HUES64 (cell line): ENCODE measurements around the gene TSC22D2. TPM values are rescaled to one million over a fixed set of nuclear protein-coding genes. Genes with fewer than 3 reads are reported as not detected.

Source experiments
- H3K27ac ChIP-seq: 2 replicates; pipeline ENCODE4 v1.7.0; 2013; ENCODE audit warnings: low read depth, low read length, inconsistent platforms
- H3K27me3 ChIP-seq: 2 replicates; pipeline ENCODE4 v1.6.1; 2013; ENCODE audit warnings: mild to moderate bottlenecking, low read length; ENCODE audit not compliant: insufficient read depth
- H3K36me3 ChIP-seq: 2 replicates; pipeline ENCODE4 v1.6.1; 2013; ENCODE audit warnings: mild to moderate bottlenecking, low read length; ENCODE audit not compliant: insufficient read depth
- H3K4me1 ChIP-seq: 2 replicates; pipeline ENCODE4 v1.6.1; 2013; ENCODE audit warnings: mild to moderate bottlenecking, low read length, moderate library complexity; ENCODE audit not compliant: insufficient read depth
- H3K4me3 ChIP-seq: 2 replicates; pipeline ENCODE4 v1.5.1; 2013; ENCODE audit warnings: mild to moderate bottlenecking, low read length, moderate library complexity
- H3K9ac ChIP-seq: 2 replicates; pipeline ENCODE4 v1.6.1; 2013; ENCODE audit warnings: mild to moderate bottlenecking, low read depth, low read length
- H3K9me3 ChIP-seq: 2 replicates; pipeline ENCODE4 v1.6.1; 2013; ENCODE audit warnings: low read depth, low read length; ENCODE audit not compliant: insufficient read depth
- WGBS: fragments of 150-250, 120-280 bp; methylation state at CpG from one replicate; pipeline ENCODE4 v1.1.7; 2013; ENCODE audit warnings: missing lambda C conversion rate; 5-methylcytosine and 5-hydroxymethylcytosine counted together
- polyA plus RNA-seq, 2 experiments: library from polyadenylated mRNA; stranded (reverse); fragments of 50-300 nt; gene quantifications; one replicate each; pipeline ENCODE4 v1.2.3, GENCODE V29; 2013

The TSC22D2 gene
- polyA plus RNA-seq (2013, experiment 1 of 2) = 18.3 TPM
- 17.1 TPM for polyA plus RNA-seq (2013, experiment 2 of 2)

DNA sequence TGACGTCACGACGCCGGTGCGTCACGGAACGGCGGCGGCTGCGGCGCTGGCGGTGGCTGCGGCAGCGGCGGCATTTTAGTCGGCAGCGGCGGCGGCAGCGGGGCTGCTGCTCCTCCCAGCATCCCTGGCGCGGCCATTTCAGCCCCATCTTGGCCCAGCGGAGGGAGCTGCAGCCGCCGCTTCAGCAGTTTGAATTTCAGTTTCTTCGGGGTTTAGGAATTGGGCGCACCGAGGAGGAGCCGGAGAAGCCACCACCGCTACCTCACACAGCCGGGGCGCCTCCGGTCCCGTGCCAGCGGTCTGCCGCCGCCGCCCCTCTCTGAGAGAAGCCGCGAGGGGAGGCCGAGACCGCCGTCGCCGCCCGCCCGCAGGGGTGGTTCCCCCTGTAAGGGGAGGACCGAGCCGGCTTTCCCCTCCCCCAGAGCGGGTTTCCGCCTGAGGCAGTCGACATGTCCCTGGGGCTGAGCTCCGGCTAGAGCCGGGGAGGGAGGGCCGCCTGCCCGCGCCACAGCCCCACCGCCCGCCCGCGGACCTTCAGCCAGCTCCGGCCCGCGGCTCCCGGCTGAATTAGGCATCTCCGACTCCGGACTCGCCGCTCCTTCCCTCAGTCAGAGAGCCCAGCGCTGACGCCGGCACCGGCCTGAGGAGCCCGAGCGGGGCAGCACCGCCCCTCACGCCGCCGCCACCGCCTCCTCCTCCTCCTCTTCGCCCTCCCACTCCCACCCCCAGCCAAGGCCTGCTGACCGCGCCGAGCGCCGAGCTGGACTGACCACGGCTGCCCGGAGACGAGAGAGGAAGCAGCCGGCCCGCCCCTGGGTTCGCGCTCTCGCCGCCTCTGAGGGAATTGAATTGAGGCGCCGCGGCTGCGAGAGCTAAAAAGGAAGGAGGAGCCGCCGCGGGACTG lies at the start of gene TSC22D2:
TSC22D2 (plus strand) TSS at position 78 of the 904 bp plus-strand sequence. CDS start 1,053 bp downstream, outside the sequence.
- Histone ChIP-seq H3K4me1 (peaks cover 38% of the 10 kb centered on the region), H3K4me3 (peak within 1 kb of the TSS; percentile 93), H3K27ac (peak within 1 kb of the TSS; percentile 99), H3K9me3 (no peaks in the 10 kb centered on the region), H3K27me3 (no peaks in the 10 kb centered on the region), H3K9ac (peak within 1 kb of the TSS; percentile 91), H3K36me3 (peaks cover 6% of the 10 kb centered on the region; the same call in 1 of the 2 replicates)
- WGBS = under 1% methylated on average over 102 of the region's 102 CpGs

DNA sequence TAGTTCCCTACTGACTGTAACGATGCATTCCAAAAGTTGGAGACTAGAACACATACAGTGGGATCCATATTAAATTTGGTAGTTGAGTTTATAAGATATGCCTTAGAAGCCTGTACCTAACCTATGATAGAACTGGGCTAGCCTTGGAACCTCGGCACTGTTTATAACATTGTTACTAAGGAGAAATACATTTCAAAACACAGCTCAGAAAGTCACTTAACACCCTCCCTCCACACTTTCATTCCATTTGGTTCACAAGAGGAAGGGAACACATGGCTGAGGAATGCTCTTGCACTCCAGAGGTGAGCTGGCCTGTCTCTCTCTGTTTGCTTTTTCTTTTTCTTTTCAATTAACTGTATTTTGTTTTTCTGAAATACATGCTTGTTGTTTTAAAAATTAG lies 48.7 kb upstream of the TSC22D2 start:
- H3K4me1 ChIP-seq = peaks cover 8% of the 10 kb centered on the region; the same call in 1 of the 2 replicates
- H3K9me3 ChIP-seq = no peaks in the 10 kb centered on the region
- H3K27ac ChIP-seq = no peak overlapping the region
- no peaks in the 10 kb centered on the region for H3K27me3 ChIP-seq
- no peak overlapping the region for H3K9ac ChIP-seq
- H3K4me3 ChIP-seq = no peak overlapping the region
- H3K36me3 ChIP-seq = no peaks in the 10 kb centered on the region
- WGBS = 98% methylated on average over 2 of the region's 2 CpGs

DNA sequence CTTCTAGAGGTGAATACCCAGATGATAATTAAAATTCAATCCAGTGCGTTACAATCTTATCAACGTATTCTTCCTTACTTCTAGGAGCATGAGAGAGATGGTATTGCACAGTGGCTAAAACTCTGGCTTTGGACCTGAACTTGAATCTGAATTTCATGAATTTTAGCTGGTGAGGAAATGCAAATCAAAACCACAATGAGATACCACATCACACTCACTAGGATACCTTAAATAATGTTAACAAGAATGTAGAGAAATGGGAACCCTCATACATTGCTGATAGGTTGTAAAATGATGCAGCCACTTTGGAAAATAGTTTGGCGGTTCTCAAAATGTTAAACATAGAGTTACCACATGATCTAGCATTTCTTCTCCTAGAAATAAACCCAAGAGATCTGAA lies 47.1 kb upstream of the TSC22D2 start:
- H3K9me3 ChIP-seq = no peaks in the 10 kb centered on the region
- no peak overlapping the region for H3K27ac ChIP-seq
- WGBS = 83% methylated on average over 1 of the region's 3 CpGs
- no peaks in the 10 kb centered on the region for H3K27me3 ChIP-seq
- H3K4me3 ChIP-seq = no peak overlapping the region
- H3K9ac ChIP-seq = no peak overlapping the region
- H3K4me1 ChIP-seq = no peaks in the 10 kb centered on the region
- H3K36me3 ChIP-seq = no peaks in the 10 kb centered on the region

DNA sequence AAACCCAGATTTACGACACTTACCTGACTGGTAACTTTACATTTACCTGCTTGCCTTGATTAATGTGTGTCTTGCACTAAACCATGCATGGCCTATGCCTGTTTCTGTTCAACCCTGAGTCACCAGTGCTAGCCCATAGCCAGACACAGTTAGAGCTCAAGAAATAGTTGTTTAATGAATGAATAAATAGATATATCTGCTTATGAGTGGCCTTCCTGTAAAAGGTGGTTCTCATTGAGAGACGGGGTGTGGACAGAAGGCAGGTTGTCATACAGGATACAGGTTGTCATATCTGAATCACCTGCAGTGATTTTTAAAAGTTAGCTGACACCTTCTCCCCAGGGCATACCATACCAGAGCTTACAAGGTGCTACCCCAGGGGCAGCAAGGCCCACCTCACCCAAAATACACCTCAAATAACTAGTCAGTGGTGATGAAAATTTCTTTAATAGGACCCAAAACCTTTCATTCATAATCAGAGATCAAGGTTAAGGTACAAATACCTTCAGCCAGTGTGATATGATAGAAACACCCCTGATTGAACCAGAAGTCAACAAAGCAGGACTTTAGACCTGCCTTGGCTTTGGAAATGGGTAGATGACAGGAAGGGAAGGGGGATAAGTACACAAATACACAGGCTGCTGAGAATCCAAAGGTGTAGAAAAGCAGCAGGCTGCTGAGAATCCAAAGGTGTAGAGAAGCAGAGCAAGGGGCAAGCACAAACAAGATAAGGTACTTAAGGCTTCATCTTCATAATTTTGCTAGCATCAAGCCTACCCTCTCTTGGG lies 45.4 kb upstream of the TSC22D2 start:
- Histone ChIP-seq H3K9me3 (no peaks in the 10 kb centered on the region), H3K27ac (no peak overlapping the region), H3K27me3 (no peaks in the 10 kb centered on the region), H3K4me3 (no peak overlapping the region), H3K4me1 (no peaks in the 10 kb centered on the region), H3K36me3 (no peaks in the 10 kb centered on the region), H3K9ac (no peak overlapping the region)
- 96% methylated on average over 2 of the region's 2 CpGs for WGBS

DNA sequence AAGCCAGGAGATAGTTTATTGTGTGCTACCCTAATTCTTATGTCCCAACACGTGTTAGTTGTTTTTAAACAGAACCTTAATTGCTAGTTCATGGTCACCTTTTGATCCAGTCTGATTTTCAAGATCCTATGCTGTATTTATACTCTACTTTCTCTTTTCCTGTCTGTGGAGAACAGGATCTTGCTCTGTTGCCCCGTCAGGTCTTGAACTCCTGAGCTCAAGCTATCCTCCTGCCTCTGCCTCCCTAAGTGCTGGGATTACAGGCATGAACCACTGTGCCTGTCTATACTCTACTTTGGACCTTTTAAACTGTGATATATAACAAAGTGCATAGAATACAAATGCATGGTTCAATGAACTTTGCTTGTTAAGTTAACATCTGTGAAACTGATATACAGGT lies 44.7 kb upstream of the TSC22D2 start:
- WGBS = 95% methylated on average over 2 of the region's 2 CpGs
- H3K27me3 ChIP-seq = no peaks in the 10 kb centered on the region
- H3K27ac ChIP-seq = no peak overlapping the region
- H3K4me1 ChIP-seq = no peaks in the 10 kb centered on the region
- no peak overlapping the region for H3K4me3 ChIP-seq
- H3K9me3 ChIP-seq = no peaks in the 10 kb centered on the region
- no peak overlapping the region for H3K9ac ChIP-seq
- no peaks in the 10 kb centered on the region for H3K36me3 ChIP-seq

DNA sequence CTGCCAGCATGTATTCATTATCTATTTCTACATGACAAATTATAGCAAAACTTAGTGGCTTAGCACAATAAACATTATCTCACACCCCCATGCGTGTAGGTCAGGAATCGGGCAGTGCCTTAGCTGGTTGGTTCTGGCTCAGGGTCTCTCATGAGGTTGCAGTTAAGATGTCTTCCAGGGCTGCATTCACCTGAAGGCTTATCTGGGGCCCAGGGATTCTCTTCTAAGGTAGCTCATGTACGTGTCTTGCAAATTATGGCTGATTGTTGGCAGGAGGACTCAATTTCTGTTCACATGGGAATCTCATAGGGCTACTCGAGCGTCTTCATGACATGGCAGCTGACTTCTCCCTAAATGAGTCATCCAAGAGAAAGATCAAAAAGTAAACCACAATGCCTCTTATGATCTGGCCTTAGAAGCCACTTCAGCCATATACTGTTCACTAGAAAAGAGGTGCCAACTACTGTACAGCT lies 42.9 kb upstream of the TSC22D2 start:
- Histone ChIP-seq H3K9me3 (no peaks in the 10 kb centered on the region), H3K9ac (no peak overlapping the region), H3K4me3 (no peak overlapping the region), H3K27me3 (no peaks in the 10 kb centered on the region), H3K4me1 (peaks cover 8% of the 10 kb centered on the region), H3K27ac (no peak overlapping the region), H3K36me3 (no peaks in the 10 kb centered on the region)
- 91% methylated on average over 5 of the region's 5 CpGs for whole genome bisulfite sequencing

DNA sequence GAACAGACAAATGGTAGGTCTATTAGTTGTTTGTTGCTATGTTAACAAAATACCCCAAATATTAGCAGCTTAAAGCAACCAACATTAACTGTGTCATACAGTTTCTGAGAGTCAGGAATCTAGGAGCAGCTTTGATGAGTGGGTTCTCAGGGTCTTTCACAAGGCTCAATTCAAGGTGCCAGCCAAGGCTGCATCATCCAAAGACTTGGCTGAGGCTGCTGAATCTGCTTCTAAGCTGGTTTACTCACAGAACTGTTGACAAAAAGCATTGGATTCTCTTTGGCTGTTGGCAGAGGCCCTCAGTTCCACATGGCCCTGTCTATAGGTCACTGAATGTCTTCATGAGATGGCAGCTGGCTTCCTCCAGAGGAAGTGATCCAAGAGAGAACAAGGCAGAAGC lies 40.3 kb upstream of the TSC22D2 start:
- H3K4me3 ChIP-seq = no peak overlapping the region
- H3K9me3 ChIP-seq = no peaks in the 10 kb centered on the region
- no peaks in the 10 kb centered on the region for H3K27me3 ChIP-seq
- no peaks in the 10 kb centered on the region for H3K36me3 ChIP-seq
- peaks cover 33% of the 10 kb centered on the region for H3K4me1 ChIP-seq
- no peak overlapping the region for H3K27ac ChIP-seq
- no peak overlapping the region for H3K9ac ChIP-seq

DNA sequence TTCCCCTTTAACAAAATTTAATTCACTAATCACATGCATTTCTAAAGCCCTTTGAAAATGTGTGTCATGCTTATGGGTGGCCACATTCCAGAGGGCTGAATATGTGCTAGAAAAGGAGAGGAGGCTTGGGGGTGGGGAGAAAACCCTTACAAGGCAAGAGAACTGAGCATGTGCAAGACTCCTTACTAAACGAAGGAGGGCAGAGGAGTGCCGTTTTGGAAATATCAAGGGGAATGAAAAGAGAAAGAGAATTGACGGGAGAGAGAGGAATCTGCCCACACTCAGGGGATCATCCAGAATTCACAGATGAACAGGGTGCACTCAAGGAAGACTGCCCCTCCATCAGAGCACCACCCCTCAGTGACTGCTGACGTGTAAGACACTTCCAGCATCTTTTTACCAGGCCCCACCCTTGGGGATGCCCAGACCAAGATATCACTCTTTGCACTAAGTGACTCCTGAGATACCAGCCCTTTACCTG lies 37.9 kb upstream of the TSC22D2 start:
- H3K4me3 ChIP-seq = peak overlapping the region; percentile 39
- WGBS = 22% methylated on average over 4 of the region's 4 CpGs
- H3K27me3 ChIP-seq = no peaks in the 10 kb centered on the region
- H3K4me1 ChIP-seq = peaks cover 33% of the 10 kb centered on the region
- H3K9me3 ChIP-seq = no peaks in the 10 kb centered on the region
- H3K27ac ChIP-seq = peak overlapping the region; percentile 68
- H3K9ac ChIP-seq = peak overlapping the region; percentile 45; the same call in 1 of the 2 replicates
- H3K36me3 ChIP-seq = no peaks in the 10 kb centered on the region

DNA sequence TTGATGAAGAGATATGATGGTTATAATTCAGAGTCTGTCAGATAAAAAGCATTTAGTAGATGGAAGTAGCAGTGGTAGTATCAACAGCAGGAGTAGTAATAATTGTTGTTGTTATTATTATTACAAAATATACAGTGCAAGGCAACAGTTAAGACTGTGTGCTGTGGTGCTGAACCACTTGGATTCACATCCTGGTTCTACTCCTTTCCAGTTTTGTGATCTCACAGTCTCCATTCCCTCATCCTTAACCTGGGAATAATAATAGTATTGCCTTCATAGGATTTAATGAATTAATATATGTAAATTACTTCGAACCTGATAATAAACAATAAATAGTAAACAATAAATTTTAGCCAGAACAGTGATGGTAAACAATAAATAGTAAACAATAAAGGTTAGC lies 37.1 kb upstream of the TSC22D2 start:
- Histone ChIP-seq H3K4me3 (peak overlapping the region; percentile 39; the same call in 1 of the 2 replicates), H3K9me3 (no peaks in the 10 kb centered on the region), H3K27ac (peak overlapping the region; percentile 56), H3K36me3 (no peaks in the 10 kb centered on the region), H3K4me1 (peaks cover 33% of the 10 kb centered on the region), H3K27me3 (no peaks in the 10 kb centered on the region), H3K9ac (peak overlapping the region; percentile 45; the same call in 1 of the 2 replicates)
- no CpG with 5 or more reads among the region's 1 CpG for WGBS

DNA sequence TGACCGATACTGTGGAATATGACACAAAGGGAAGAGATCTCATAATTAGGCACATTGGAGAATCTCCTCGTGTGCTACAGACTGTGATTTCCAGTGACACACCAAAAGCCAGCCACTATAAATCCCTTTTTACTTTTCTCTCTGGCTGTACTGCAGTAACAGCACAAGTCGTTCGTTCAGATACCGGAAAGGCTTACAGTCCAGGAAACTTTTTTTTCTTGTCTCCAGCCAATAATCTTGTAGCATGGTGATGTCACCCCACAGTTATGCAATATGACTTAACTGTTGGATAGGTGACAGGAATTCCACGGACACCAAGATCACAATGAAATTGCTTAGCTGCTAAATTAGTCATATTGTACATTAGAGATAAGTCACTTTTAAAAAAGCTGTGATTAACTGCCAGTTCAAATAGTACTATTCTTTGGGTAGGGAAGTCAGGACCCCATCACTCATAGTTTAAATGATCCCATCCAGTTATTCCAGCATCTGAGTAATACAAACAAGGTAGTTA lies 36.3 kb upstream of the TSC22D2 start:
- peak overlapping the region; percentile 56 for H3K27ac ChIP-seq
- no peaks in the 10 kb centered on the region for H3K27me3 ChIP-seq
- no peaks in the 10 kb centered on the region for H3K9me3 ChIP-seq
- peaks cover 33% of the 10 kb centered on the region for H3K4me1 ChIP-seq
- H3K4me3 ChIP-seq = peak overlapping the region; percentile 2; the same call in 1 of the 2 replicates
- 59% methylated on average over 5 of the region's 6 CpGs for WGBS
- H3K36me3 ChIP-seq = no peaks in the 10 kb centered on the region
- H3K9ac ChIP-seq = no peak overlapping the region
